ENCODE measurements around the gene RPTOR.

RPTOR gene

DNA sequence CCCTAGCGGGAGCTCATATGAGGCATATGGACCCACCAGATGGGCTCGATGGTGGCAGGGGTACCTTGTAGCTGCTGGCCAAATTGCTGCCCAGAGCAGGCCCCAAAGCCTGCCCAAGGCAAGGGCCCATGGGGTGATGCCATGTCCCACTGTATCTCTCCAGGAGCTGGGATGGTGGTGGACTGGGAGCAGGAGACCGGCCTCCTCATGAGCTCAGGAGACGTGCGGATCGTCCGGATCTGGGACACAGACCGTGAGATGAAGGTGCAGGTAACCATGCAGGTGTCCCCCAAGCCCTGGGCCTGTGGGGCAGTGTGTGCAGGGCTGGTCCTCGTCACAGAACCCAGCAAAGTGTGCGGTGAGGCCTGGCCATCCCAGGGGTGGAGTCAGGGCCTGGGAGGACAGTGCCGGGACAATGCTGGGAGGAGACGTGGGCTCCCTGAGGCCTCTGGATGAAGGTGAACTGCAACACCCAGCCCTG lies 412.9 kb downstream of the RPTOR start:
- no peaks in the 10 kb centered on the region for H3K9me3 ChIP-seq (ENCODE audit: control insufficient read depth, insufficient read depth, low read length)
- H3K4me1 ChIP-seq (ENCODE audit: control insufficient read depth, insufficient read depth, low read length) = no peaks in the 10 kb centered on the region
- no peaks in the 10 kb centered on the region; the same call in 1 of the 2 replicates for H3K36me3 ChIP-seq (ENCODE audit: control insufficient read depth, insufficient read depth, low read length)
- no CpG with 5 or more reads among the region's 12 CpGs for WGBS (ENCODE audit: insufficient coverage, insufficient read length)
- no peaks in the 10 kb centered on the region for H3K27me3 ChIP-seq (ENCODE audit: control insufficient read depth, insufficient read depth, low read length)
- no peak overlapping the region for H3K4me3 ChIP-seq (ENCODE audit: low read length)
- DNase-seq (ENCODE audit: low read depth, low spot score) = no peak
- no peak overlapping the region for H3K27ac ChIP-seq (ENCODE audit: low read length)

DNA sequence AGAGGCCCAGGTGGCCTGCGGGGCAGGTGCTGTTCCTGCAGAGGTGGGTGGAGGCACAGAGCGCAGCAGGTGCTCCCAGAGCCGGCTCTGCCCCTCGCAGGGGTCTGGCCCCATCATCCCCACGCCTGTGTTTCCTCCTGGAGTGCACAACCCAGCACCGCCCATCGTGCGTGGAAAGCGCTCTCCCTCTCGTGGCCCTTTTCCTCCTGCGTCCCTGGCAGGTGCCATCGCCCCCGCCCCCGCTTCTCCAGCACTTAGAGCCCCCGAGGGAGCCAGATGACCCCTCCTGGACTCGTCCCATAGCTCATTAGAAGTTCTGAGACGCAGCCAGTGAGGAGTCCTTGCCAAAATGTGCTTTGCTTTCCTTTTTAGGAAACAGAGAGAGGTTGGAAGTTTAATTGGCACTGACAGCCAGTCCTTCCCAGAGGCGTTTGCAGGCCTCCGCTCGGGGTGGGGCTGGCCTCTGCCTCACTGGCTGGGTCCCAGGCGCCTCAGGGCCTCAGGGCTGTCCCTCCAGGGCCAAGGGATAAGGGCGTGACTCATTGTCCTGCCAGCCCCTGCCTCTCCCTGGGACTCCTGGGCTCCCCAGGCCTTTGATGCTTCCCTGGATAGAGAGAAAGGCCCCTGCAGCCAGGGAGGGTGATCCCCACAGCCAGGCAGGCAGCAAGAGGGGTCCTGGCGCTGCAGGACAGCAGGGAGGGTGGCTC lies 414.8 kb downstream of the RPTOR start:
- H3K4me1 ChIP-seq (ENCODE audit: control insufficient read depth, insufficient read depth, low read length) = no peaks in the 10 kb centered on the region
- no CpG with 5 or more reads among the region's 23 CpGs for whole genome bisulfite sequencing (ENCODE audit: insufficient coverage, insufficient read length)
- no peaks in the 10 kb centered on the region; the same call in 1 of the 2 replicates for H3K36me3 ChIP-seq (ENCODE audit: control insufficient read depth, insufficient read depth, low read length)
- no peaks in the 10 kb centered on the region for H3K9me3 ChIP-seq (ENCODE audit: control insufficient read depth, insufficient read depth, low read length)
- no peak overlapping the region for H3K4me3 ChIP-seq (ENCODE audit: low read length)
- no peak for DNase-seq (ENCODE audit: low read depth, low spot score)
- no peak overlapping the region for H3K27ac ChIP-seq (ENCODE audit: low read length)
- H3K27me3 ChIP-seq (ENCODE audit: control insufficient read depth, insufficient read depth, low read length) = no peaks in the 10 kb centered on the region

DNA sequence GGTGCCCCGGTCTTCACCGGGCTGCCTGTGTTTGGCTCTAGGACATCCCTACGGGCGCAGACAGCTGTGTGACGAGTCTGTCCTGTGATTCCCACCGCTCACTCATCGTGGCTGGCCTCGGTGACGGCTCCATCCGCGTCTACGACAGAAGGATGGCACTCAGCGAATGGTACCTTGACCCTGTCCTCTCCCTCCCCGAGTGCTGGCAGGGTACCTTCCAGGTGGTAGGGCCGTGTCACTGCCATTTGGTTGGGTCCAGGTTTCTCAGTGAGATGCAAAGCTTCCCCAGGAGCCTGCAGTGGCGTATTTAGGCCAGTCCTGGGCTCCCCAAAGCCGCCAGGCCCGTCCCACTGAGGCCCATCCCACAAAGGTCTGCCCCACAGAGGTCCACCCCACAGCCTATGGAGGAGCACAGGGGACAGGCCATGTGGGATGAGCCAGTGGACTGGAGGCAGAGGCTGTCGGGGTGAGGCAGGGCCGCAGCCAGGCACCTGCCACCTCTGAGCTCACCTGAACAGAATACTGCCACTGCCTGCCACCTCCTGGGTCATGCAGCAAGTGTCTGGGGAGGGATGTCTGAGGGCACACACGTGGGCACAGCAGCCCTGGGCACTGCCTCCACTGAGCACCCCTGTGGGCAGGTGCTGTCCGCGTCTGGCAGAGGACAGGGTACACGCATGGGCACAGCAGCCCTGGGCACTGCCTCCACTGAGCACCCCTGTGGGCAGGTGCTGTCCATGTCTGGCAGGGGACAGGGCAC lies 415.6 kb downstream of the RPTOR start:
- whole genome bisulfite sequencing (ENCODE audit: insufficient coverage, insufficient read length) = no CpG with 5 or more reads among the region's 24 CpGs
- no peak for DNase-seq (ENCODE audit: low read depth, low spot score)
- Histone ChIP-seq H3K36me3 (ENCODE audit: control insufficient read depth, insufficient read depth, low read length) (peaks cover 4% of the 10 kb centered on the region; the same call in 1 of the 2 replicates), H3K4me3 (ENCODE audit: low read length) (no peak overlapping the region), H3K27ac (ENCODE audit: low read length) (no peak overlapping the region), H3K9me3 (ENCODE audit: control insufficient read depth, insufficient read depth, low read length) (no peaks in the 10 kb centered on the region), H3K27me3 (ENCODE audit: control insufficient read depth, insufficient read depth, low read length) (no peaks in the 10 kb centered on the region), H3K4me1 (ENCODE audit: control insufficient read depth, insufficient read depth, low read length) (no peaks in the 10 kb centered on the region)

DNA sequence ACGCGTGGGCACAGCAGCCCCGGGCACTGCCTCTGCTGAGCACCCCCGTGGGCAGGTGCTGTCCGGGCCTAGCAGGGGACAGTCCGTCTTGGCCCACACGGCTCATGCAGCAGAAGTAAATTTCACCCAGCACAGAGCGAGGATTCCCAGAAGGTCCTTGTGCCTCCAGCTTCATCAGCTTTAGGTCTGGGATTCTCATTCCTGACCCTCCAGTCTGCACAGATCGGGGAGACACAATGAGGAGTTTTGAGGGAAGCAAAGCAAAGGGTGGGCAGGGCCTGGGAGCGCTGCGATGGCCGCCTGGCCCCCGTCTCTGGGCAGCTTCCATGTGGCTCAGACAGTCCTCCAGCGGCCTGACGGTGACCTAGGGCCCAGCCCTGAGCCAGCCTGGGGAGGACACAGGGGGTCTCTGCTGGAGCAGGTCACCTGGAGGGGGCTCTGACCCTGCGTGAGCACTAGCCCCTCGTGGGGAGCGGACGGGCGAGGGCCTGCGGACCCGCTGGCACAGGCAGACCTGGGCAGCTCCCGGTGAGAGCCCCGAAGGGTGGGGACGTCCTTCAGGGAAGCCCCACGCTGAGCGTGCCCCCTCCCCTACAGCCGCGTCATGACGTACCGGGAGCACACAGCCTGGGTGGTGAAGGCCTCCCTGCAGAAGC lies 416.3 kb downstream of the RPTOR start:
- no CpG with 5 or more reads among the region's 31 CpGs for WGBS (ENCODE audit: insufficient coverage, insufficient read length)
- H3K4me1 ChIP-seq (ENCODE audit: control insufficient read depth, insufficient read depth, low read length) = no peaks in the 10 kb centered on the region
- H3K9me3 ChIP-seq (ENCODE audit: control insufficient read depth, insufficient read depth, low read length) = no peaks in the 10 kb centered on the region
- no peak for DNase-seq (ENCODE audit: low read depth, low spot score)
- H3K27me3 ChIP-seq (ENCODE audit: control insufficient read depth, insufficient read depth, low read length) = no peaks in the 10 kb centered on the region
- peaks cover 4% of the 10 kb centered on the region; the same call in 1 of the 2 replicates for H3K36me3 ChIP-seq (ENCODE audit: control insufficient read depth, insufficient read depth, low read length)
- H3K27ac ChIP-seq (ENCODE audit: low read length) = no peak overlapping the region
- no peak overlapping the region for H3K4me3 ChIP-seq (ENCODE audit: low read length)

DNA sequence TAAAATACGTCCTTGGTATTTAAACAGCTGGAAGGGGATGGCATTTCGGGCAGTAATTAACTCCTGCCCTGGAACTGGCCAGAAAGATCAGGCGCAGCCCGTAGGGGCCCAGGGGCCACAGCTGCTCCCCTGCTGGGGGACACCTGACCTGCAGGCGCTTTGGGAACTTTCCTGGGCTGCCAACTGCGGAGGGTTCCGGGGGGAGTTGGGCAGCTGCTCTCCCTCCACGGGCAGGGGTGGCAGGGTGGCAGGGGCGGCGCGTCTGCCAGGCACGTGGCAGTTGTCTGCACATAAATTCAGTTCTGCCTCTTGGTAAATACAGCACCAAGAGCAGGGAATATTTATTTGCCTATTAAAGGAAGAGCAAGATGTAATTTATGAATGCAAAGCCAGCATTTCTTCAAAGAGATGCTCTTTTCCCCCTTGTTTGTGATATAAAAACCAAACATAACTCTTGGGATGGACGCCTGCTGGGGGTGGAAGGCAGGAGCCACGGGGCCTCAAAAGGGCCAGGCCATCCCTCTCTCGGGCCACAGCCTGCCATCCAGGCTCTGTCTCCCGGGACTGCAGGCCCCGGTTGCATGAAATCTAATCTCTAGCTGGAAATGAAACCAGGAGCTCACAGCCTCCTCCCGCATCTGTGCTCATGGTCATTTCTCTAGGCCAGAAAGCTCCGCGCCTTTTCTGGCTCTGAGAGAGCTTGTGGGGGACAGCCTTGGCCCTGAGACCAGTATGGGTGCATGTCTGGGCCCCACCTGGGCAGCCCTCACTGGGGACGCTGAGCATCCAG lies 417.1 kb downstream of the RPTOR start:
- peaks cover 4% of the 10 kb centered on the region; the same call in 1 of the 2 replicates for H3K36me3 ChIP-seq (ENCODE audit: control insufficient read depth, insufficient read depth, low read length)
- no peak for DNase-seq (ENCODE audit: low read depth, low spot score)
- no peak overlapping the region for H3K27ac ChIP-seq (ENCODE audit: low read length)
- H3K4me3 ChIP-seq (ENCODE audit: low read length) = no peak overlapping the region
- WGBS (ENCODE audit: insufficient coverage, insufficient read length) = no CpG with 5 or more reads among the region's 21 CpGs
- no peaks in the 10 kb centered on the region for H3K27me3 ChIP-seq (ENCODE audit: control insufficient read depth, insufficient read depth, low read length)
- no peaks in the 10 kb centered on the region for H3K9me3 ChIP-seq (ENCODE audit: control insufficient read depth, insufficient read depth, low read length)
- no peaks in the 10 kb centered on the region for H3K4me1 ChIP-seq (ENCODE audit: control insufficient read depth, insufficient read depth, low read length)

DNA sequence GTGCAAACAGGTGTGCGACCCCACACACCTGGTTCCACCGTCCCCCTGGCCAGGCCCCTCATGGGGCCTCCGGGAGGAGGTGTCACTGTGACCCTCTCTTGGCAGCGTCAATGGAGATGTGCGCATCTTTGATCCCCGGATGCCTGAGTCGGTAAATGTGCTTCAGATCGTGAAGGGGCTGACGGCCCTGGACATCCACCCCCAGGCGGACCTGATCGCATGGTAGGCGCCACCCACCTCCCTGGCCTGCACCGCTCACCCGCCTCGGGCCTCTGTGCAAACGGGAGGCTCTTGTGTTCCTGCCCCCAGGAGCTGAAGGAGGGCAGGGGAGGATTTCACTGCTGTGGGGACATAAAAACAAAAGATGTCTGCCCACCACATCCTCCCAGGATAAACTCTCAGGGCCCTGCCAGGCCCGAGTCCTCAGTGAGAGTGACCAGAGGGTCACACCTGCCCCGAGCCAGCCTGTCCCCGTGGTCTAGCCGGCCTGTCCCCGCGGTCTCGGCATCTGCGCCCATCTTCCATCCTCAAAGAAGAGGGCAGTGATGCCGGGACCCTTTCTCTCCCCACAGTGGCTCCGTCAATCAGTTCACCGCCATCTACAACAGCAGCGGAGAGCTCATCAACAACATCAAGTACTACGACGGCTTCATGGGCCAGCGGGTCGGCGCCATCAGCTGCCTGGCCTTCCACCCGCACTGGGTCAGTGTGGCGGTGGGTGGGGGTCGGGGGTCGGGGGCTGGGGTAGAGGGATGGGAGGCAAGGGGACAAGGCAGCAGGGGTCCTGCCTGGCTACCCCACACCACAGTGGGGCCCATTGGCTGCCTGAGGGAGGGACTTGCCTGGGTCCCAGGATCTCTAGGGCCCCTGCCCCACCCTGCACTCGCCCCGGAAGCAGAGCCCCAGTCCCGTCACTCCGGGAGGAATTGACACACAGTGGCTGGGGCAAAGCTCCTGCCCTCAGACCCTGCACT lies 418.0 kb downstream of the RPTOR start:
- H3K4me3 ChIP-seq (ENCODE audit: low read length) = no peak overlapping the region
- no CpG with 5 or more reads among the region's 41 CpGs for WGBS (ENCODE audit: insufficient coverage, insufficient read length)
- H3K27me3 ChIP-seq (ENCODE audit: control insufficient read depth, insufficient read depth, low read length) = no peaks in the 10 kb centered on the region
- no peaks in the 10 kb centered on the region for H3K9me3 ChIP-seq (ENCODE audit: control insufficient read depth, insufficient read depth, low read length)
- H3K4me1 ChIP-seq (ENCODE audit: control insufficient read depth, insufficient read depth, low read length) = no peaks in the 10 kb centered on the region
- H3K27ac ChIP-seq (ENCODE audit: low read length) = no peak overlapping the region
- no peak for DNase-seq (ENCODE audit: low read depth, low spot score)
- H3K36me3 ChIP-seq (ENCODE audit: control insufficient read depth, insufficient read depth, low read length) = peaks cover 4% of the 10 kb centered on the region; the same call in 1 of the 2 replicates

DNA sequence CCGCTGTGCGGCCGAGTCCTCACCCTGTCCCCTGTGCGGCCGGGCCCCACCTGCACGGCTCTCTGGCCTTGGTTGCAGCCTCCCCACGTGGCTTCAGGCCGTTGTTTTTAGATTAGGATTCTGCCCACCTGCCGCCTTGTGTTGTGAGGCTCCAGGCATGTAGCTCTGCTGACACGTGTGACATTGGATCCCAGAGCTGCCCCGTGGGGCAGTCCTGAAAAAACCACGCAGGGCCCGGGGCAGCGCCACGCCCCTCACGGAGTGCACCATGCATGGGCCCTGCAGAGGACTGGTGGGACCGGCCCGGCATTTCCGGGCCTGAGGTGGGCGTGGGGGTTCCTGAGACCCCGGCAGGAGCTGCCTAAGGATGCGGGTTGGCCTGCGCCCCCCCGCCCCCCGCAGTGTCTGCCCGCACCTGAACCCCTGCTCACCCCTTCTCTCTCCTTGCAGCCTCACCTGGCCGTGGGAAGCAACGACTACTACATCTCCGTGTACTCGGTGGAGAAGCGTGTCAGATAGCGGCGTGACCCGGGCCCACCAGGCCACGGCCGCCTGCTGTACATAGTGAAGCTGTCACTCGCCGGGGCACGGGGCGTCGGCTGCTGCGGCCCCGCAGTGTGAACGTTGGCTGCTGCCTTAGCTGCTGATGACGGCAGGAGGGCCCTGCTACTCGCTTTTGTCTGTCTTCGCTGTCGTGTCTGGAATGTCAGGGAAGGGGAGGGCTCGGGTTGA lies 419.3 kb downstream of the RPTOR start:
- no peak overlapping the region for H3K4me3 ChIP-seq (ENCODE audit: low read length)
- H3K27me3 ChIP-seq (ENCODE audit: control insufficient read depth, insufficient read depth, low read length) = no peaks in the 10 kb centered on the region
- H3K27ac ChIP-seq (ENCODE audit: low read length) = no peak overlapping the region
- no CpG with 5 or more reads among the region's 49 CpGs for WGBS (ENCODE audit: insufficient coverage, insufficient read length)
- no peaks in the 10 kb centered on the region for H3K4me1 ChIP-seq (ENCODE audit: control insufficient read depth, insufficient read depth, low read length)
- H3K36me3 ChIP-seq (ENCODE audit: control insufficient read depth, insufficient read depth, low read length) = peaks cover 4% of the 10 kb centered on the region; the same call in 1 of the 2 replicates
- no peaks in the 10 kb centered on the region for H3K9me3 ChIP-seq (ENCODE audit: control insufficient read depth, insufficient read depth, low read length)
- no peak for DNase-seq (ENCODE audit: low read depth, low spot score)

DNA sequence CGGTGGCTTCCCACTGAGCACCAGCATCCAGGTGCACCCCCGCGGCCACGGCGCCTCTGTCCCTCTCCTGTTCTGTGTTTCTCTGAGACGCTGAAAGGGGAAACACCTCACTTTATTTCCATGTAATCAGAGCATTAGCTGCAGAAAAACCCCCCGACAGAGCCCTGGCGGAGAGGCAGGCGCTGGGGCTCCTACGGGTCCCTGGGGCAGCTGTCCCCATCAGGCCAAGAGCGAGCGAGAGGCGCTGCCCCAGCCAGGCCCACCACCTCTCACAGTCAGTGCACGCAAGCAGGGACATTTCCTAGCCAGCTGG lies 419.9 kb downstream of the RPTOR start:
- H3K4me3 ChIP-seq (ENCODE audit: low read length) = no peak overlapping the region
- H3K27ac ChIP-seq (ENCODE audit: low read length) = no peak overlapping the region
- no peaks in the 10 kb centered on the region for H3K9me3 ChIP-seq (ENCODE audit: control insufficient read depth, insufficient read depth, low read length)
- H3K4me1 ChIP-seq (ENCODE audit: control insufficient read depth, insufficient read depth, low read length) = no peaks in the 10 kb centered on the region
- H3K36me3 ChIP-seq (ENCODE audit: control insufficient read depth, insufficient read depth, low read length) = peaks cover 4% of the 10 kb centered on the region; the same call in 1 of the 2 replicates
- no peak for DNase-seq (ENCODE audit: low read depth, low spot score)
- no CpG with 5 or more reads among the region's 14 CpGs for WGBS (ENCODE audit: insufficient coverage, insufficient read length)
- H3K27me3 ChIP-seq (ENCODE audit: control insufficient read depth, insufficient read depth, low read length) = no peaks in the 10 kb centered on the region
